HepG2 (cell line): ENCODE results near the gene CENATAC. TPM values are rescaled to one million over a fixed set of nuclear protein-coding genes. Genes with fewer than 3 reads are reported as not detected.
A peak's percentile ranks its signal among the peaks of the same experiment; 100 is the strongest.

Experiments used
- ASH2L ChIP-seq: fragments of 300-600, 200-600 bp; sonication (generic); IDR thresholded peaks from 2 replicates; pipeline ENCODE4 v1.7.0; 2017; ENCODE audit warnings: low read depth, mild to moderate bottlenecking, moderate library complexity, mixed read lengths, low read length; ENCODE audit not compliant: insufficient read length
- CREB1 ChIP-seq, 2 experiments: fragments of 450-650 bp in 1 of 2; IDR thresholded peaks; 2 replicates each; pipeline ENCODE4 v1.6.1; 2016 to 2017; ENCODE audit warnings: control low read depth in 1 of 2, mild to moderate bottlenecking in 1 of 2, missing compliant biosample characterization in 1 of 2, missing genetic modification characterization in 1 of 2
- HDAC1 ChIP-seq: sonication (generic); formaldehyde crosslinking; IDR thresholded peaks from 2 replicates; pipeline ENCODE4 v1.5.1; 2020; ENCODE audit warnings: mild to moderate bottlenecking, missing genetic modification reagents
- HDAC2 ChIP-seq: sonication (generic); formaldehyde crosslinking; IDR thresholded peaks from 2 replicates; pipeline ENCODE4 v1.4.0; 2020; ENCODE audit warnings: missing genetic modification reagents
- HIVEP1 ChIP-seq: sonication (generic); formaldehyde crosslinking; IDR thresholded peaks from 2 replicates; pipeline ENCODE4 v1.4.0; 2020; ENCODE audit warnings: mild to moderate bottlenecking, missing genetic modification reagents
- HNF4A ChIP-seq: sonication (generic); formaldehyde crosslinking; IDR thresholded peaks from 2 replicates; pipeline ENCODE4 v1.4.0; 2020; ENCODE audit warnings: missing genetic modification reagents
- KDM4B ChIP-seq: sonication (generic); formaldehyde crosslinking; IDR thresholded peaks from 2 replicates; pipeline ENCODE4 v1.4.0; 2020; ENCODE audit warnings: missing genetic modification reagents
- KDM5A ChIP-seq: fragments of 200-600 bp; sonication (generic); IDR thresholded peaks from 2 replicates; pipeline ENCODE4 v1.7.0; 2018; ENCODE audit warnings: antibody characterized with exemption, mild to moderate bottlenecking, low read length, borderline replicate concordance
- KLF15 ChIP-seq: sonication (generic); formaldehyde crosslinking; IDR thresholded peaks from 2 replicates; pipeline ENCODE4 v1.8.1; 2023; ENCODE audit warnings: borderline replicate concordance, mild to moderate bottlenecking, inconsistent platforms, missing genetic modification reagents, mixed read lengths
- NCOR1 ChIP-seq: fragments of 200-600 bp; sonication (generic); IDR thresholded peaks from 2 replicates; pipeline ENCODE4 v1.7.0; 2017; ENCODE audit warnings: antibody characterized with exemption, low read length, borderline replicate concordance
- SIX4 ChIP-seq: sonication (generic); formaldehyde crosslinking; IDR thresholded peaks from 2 replicates; pipeline ENCODE4 v1.4.0; 2020; ENCODE audit warnings: missing genetic modification reagents
- TFAP4 ChIP-seq: sonication (generic); IDR thresholded peaks from 2 replicates; pipeline ENCODE4 v1.6.1; 2016; ENCODE audit warnings: low read depth, borderline replicate concordance
- TIGD3 ChIP-seq: sonication (generic); formaldehyde crosslinking; IDR thresholded peaks from 2 replicates; pipeline ENCODE4 v1.5.1; 2020; ENCODE audit warnings: mild to moderate bottlenecking, missing genetic modification reagents, borderline replicate concordance
- ZBTB38 ChIP-seq: sonication (generic); formaldehyde crosslinking; IDR thresholded peaks from 2 replicates; pipeline ENCODE4 v1.5.1; 2020; ENCODE audit warnings: mild to moderate bottlenecking, missing genetic modification reagents
- ZBTB42 ChIP-seq: sonication (generic); formaldehyde crosslinking; IDR thresholded peaks from 2 replicates; pipeline ENCODE4 v1.5.0; 2020; ENCODE audit warnings: mild to moderate bottlenecking, missing genetic modification reagents
- ZBTB43 ChIP-seq: sonication (generic); formaldehyde crosslinking; conservative IDR thresholded peaks from 2 replicates; pipeline ENCODE4 v1.4.0; 2020; ENCODE audit warnings: missing genetic modification reagents
- ZNF12 ChIP-seq: sonication (generic); formaldehyde crosslinking; IDR thresholded peaks from 2 replicates; pipeline ENCODE4 v1.5.0; 2020; ENCODE audit warnings: missing genetic modification reagents
- ZNF124 ChIP-seq: sonication (generic); formaldehyde crosslinking; IDR thresholded peaks from 2 replicates; pipeline ENCODE4 v1.4.0; 2020; ENCODE audit warnings: missing genetic modification reagents
- ZNF24 ChIP-seq: fragments of 450-650 bp; IDR thresholded peaks from 2 replicates; pipeline ENCODE4 v1.6.1; 2017; ENCODE audit warnings: antibody characterized with exemption, mild to moderate bottlenecking
- ZNF280D ChIP-seq: sonication (generic); formaldehyde crosslinking; IDR thresholded peaks from 2 replicates; pipeline ENCODE4 v1.5.1; 2020; ENCODE audit warnings: mild to moderate bottlenecking, missing genetic modification reagents
- ZNF350 ChIP-seq: sonication (generic); formaldehyde crosslinking; IDR thresholded peaks from 2 replicates; pipeline ENCODE4 v1.4.0; 2020; ENCODE audit warnings: mild to moderate bottlenecking, low read depth, missing genetic modification reagents, borderline replicate concordance
- ZNF550 ChIP-seq: sonication (generic); formaldehyde crosslinking; IDR thresholded peaks from 2 replicates; pipeline ENCODE4 v1.4.0; 2020; ENCODE audit warnings: mild to moderate bottlenecking, missing genetic modification reagents, borderline replicate concordance
- ZNF652 ChIP-seq: IDR thresholded peaks from 2 replicates; pipeline ENCODE4 v1.6.1; 2016; ENCODE audit warnings: low read depth, borderline replicate concordance
- ZNF775 ChIP-seq: sonication (generic); formaldehyde crosslinking; IDR thresholded peaks from 2 replicates; pipeline ENCODE4 v1.4.0; 2020; ENCODE audit warnings: missing genetic modification reagents, mild to moderate bottlenecking, moderate library complexity, borderline replicate concordance
- polyA plus RNA-seq, 8 experiments: library from polyadenylated mRNA; depleted of rRNA in 3 of 8; stranded (reverse) in 7 of 8; unstranded in 1 of 8; fragments of >200 nt; fragmentation: Illumina TruSeq in 4 of 8; extraction: Trizol in 4 of 8; gene quantifications; 2 replicates each; pipeline versions ENCODE4 v1.2.1 to v1.2.3, GENCODE V29; 2011 to 2016; ENCODE audit warnings: low read depth in 4 of 8, missing spikeins in 1 of 8, mixed read lengths in 1 of 8; ENCODE audit not compliant: insufficient read depth in 1 of 8
- total RNA-seq, 5 experiments: library from RNA; depleted of rRNA; stranded (reverse); fragments of >200 nt; fragmentation: Illumina TruSeq; extraction: Trizol; gene quantifications; 2 replicates each; pipeline ENCODE4 v1.2.3, GENCODE V29; 2016; ENCODE audit warnings: low read depth in 1 of 5
- TF ChIP-seq, protein P1 (sequence below): sonication (generic); formaldehyde crosslinking; IDR thresholded peaks from 2 replicates; pipeline ENCODE4 v1.5.0; 2020; ENCODE audit warnings: missing genetic modification reagents

The CENATAC gene
- total and polyA plus RNA-seq, 2 of the 13 experiments (the other 11 are each of a cell fraction or from before 2014, with no cell fraction given) = 21.7 to 25.0 TPM

DNA sequence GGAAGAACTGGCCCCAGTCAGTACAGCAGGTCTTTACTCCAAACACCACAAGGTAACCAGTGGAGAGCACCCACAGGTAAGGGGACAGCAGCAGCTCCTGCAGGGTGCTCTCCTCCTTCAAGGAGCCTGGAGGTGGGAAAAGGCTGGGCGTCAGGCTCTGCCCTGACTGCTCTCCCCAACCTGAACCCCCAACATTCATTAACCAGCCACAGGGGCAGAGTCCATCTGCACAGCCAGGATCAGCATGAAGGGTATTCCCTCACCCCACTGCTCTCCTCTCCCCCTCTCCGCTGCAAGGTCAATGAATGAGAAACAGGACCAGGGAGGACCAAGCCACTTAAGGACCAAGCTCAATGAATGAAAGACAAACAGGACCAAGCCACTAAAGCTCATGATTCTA lies 29.0 kb downstream of the CENATAC start (continued):
- TF ChIP-seq ASH2L (peak; percentile 36), ZNF550 (no peak), NCOR1 (peak; percentile 46; the same call in 1 of the 2 replicates), KLF15 (no peak), TFAP4 (no peak), SIX4 (CRISPR knock-in tag) (no peak), ZBTB43 (CRISPR knock-in tag) (no peak), KDM5A (no peak), CREB1 (IDR thresholded peaks at IDR 0.05) (no peak), CREB1 (CRISPR knock-in tag; IDR thresholded peaks at IDR 0.05) (no peak), ZNF652 (no peak), ZNF280D (CRISPR knock-in tag) (no peak), ZBTB38 (CRISPR knock-in tag) (no peak), KDM4B (CRISPR knock-in tag) (no peak), ZNF124 (no peak), ZNF775 (CRISPR knock-in tag) (no peak), HNF4A (CRISPR knock-in tag) (peak; percentile 88), HDAC2 (CRISPR knock-in tag) (peak; percentile 25; the same call in 1 of the 2 replicates), ZNF12 (CRISPR knock-in tag) (no peak), HDAC1 (CRISPR knock-in tag) (0 out of 2 replicates have a peak, but pooled peaks have one; percentile 34), ZNF24 (no peak), ZNF350 (CRISPR knock-in tag) (no peak), HIVEP1 (peak; percentile 53; the same call in 1 of the 2 replicates), ZBTB42 (CRISPR knock-in tag) (no peak), TIGD3 (CRISPR knock-in tag) (no peak)
- TF ChIP-seq, protein P1, sequence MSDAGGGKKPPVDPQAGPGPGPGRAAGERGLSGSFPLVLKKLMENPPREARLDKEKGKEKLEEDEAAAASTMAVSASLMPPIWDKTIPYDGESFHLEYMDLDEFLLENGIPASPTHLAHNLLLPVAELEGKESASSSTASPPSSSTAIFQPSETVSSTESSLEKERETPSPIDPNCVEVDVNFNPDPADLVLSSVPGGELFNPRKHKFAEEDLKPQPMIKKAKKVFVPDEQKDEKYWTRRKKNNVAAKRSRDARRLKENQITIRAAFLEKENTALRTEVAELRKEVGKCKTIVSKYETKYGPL (CRISPR knock-in tag) = no peak
